ENCODE data around the gene ITPR1.
A peak's percentile ranks its signal among the peaks of the same experiment; 100 is the strongest.

ITPR1 gene

DNA sequence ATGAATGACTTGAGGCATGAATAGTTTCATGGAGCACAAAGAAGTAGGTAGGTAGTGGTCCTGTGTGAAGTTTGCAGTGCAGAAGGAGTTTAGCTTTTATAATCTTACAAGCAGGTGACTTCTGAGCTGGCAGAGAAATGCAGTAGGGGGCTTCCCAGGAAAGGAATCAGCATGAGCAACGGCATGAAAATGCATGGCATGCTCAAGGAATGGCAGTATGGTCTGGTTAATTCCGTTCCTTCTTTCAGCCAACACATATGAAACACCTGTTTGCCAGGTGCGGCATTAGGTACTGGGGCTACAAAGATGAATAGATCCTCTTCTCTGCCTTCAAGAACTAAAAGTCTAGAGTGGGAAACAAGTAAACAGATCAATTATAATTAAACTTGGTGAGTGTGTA lies 348.1 kb downstream of the ITPR1 start:
- DNase-seq: no peak

DNA sequence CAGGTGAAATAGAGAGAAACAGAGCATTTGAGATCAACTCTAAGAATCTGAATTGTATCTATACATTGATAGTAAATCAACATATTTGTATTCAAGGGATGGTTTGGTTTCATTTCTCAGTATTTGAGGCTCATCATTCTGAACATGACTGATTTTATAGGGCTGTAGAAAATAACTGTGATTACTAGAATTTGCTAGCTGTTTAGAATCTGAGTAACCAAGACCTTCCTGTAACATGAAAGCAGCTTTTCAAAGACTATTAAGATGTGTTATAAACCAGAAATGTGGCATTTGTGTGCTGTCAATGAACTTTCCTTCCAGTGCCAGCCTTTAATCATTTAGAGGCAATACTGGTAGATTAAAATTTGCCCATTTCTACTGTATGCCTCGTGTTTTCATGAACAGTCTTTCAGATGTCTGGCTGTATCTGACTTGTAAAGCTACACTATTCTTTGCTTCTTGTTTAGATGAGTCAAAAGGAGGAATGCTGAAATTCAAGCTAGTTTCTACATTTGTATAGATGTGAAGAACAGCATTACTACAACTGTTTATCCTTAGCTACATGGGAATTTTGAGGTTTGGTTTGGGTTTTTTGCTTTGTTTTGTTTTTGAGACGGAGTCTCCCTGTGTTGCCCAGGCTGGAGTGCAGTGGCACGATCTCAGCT lies 348.8 kb downstream of the ITPR1 start:
- no peak for DNase-seq

DNA sequence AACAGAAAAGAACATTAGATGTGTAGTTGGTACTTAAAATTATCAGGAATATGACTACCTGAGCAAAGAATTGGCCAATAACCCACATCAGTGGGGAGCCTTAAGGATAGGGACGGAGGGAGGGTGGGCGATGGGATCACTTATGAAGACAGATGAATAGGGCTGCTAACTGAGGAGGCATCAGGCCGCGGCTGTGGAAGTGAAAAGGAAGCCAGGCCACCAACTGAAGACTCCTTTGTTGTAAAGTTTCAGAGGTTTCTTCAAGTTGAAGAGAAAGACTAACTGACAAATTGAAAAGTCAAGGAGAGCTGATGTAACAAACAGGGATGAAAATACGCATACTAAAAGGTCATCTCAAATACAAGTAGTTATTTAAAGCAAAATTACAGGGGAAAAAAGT lies 350.5 kb downstream of the ITPR1 start:
- DNase-seq: no peak

DNA sequence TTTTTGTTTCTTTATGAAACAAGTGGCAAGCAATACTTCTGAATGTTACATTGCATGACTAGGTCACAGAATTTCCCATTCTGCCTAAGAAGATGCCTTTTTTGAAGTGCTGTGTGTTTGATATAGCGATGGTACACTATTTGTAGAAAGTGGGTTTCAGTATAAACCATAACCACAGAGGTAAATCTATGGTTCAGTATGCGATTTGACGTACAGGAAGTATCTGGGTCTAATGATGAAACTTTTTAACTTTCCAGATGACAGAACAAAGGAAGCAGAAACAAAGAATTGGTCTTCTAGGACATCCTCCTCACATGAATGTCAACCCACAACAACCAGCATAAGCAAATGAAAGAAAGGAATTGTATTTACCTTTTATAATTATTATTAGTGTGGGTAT lies 352.7 kb downstream of the ITPR1 start:
- DNase-seq: no peak

DNA sequence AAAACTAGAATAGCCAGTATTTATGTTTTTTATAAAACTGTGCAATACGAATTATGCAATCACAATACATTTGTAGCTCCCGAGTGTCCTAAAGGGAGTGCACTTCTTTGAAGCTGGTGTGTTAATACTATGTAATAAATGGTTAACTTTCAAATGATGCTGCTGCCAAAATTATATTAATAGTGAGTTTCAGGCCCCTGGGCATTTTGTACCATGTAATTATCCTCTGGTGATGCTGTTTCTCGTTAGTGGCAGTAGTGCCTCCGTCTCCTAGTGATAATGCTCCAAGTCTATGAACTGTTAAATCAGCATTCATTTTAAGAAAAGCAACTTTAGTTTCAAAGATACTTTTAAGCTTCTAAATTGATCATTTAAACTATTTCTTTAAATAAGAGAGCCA lies 353.4 kb downstream of the ITPR1 start:
- no peak for DNase-seq

DNA sequence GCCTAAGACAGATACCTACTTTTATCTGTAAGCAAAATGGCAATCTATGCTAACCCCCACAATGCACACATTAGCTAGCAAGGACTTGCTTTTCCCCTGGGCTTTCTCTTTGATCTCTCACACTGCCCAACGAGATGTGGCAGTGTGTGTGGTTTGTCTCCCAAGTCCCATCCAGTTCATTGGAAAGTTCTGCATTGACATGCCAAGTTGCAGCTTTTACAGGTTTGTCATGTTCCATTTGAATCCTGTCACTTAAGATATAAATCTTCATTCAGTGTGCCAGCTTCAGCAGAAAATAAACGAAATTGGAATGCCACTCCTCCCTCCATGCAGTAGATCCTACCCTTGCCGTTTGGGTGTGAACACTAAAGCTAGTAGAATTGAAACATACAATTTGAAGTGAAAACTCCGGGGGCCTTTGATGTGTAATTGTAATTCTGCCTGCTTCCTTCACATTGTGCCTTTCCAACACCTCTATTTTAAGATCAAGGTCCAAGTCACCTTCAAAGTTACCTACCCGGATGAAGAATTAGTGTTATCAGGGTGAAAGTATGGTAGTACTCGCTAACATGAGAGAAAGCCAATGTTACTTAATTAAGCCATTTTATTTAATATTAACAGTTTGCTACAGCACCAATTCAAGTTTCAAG lies 355.2 kb downstream of the ITPR1 start:
- peak; percentile 51 for DNase-seq

DNA sequence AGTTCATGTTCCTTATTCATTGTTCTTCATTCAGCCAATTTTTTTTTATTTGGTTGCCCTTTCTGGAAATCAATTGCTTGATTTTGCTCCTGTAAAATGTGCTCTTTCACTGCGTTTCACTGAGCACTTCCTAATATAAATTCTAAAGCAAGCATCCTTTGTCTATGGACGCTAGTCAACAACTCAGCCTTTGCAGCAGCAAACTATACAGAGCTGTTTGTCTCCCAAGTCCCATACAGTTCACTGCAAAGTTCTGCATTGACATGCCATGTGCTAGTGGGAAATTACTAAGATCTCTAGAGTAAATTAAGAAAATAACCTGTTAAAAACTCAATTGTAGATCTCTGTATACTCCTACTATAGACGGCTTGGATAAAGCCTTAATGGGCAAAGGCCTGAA lies 356.0 kb downstream of the ITPR1 start:
- no peak for DNase-seq

DNA sequence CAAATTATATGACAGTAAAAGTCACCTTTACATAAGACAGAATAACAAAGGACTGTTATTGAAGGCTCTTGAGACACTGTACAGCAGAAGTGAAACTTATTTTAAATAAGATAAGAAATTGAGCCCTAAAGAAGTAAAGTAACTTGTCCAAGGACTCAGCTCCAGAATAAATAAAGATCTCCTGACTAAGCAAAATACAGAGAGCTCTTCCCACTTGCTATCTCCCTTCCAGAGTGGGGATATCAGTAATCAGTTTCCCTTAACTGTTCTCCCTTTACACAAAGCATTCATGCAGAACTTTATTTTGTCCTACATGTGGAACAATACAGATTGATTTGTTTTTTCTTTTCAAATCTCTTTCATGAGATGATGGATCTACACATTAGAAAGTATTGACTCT lies 356.6 kb downstream of the ITPR1 start:
- no peak for DNase-seq

DNA sequence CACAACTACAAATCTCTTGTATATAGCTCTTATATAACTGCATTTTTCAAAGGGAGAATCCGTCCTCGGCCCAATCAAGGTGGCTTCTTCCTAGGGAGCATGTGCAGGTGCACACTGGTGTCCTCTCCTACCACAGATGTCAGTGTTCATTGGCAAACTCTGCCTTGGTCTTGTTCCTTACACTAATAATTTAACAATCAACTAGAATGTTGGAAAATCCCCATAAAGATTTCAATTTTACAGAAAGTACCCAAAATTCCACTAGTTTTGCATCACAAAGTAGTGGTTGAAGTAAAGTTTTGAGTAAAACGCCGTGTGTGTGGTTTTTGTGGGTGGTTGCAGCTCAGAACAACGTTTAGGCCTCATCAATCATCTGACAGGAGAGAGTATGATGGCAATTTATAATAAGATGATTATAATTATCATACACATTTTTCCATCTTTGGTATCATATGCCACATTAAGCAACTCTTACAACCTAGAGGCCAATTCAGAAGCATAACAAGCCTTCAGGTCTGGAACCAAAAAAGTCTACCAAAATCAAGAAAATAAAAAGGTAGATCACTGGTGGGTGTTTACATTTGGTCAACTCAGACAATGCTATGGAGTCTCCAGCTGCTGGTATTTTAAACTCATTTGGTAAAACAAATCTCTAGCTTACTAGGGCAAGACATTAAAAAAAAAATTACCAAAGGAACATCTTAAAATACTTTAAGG lies 357.2 kb downstream of the ITPR1 start:
- DNase-seq: no peak

DNA sequence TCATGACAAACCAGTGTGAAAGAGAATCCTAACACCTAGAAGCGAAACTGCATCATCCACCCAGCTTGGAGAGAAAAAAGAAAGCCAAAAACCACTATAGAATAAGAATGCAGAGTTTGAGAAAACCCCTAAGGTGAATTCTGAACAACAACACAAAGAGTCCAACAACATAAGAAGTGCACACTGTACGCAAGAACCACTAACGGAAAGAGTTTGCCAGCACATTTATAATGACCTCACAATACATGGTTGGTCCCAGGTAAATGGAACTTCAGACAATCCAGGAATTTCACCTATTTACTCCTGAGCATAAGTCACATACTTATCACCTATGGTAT lies 357.7 kb downstream of the ITPR1 start:
- DNase-seq: no peak

DNA sequence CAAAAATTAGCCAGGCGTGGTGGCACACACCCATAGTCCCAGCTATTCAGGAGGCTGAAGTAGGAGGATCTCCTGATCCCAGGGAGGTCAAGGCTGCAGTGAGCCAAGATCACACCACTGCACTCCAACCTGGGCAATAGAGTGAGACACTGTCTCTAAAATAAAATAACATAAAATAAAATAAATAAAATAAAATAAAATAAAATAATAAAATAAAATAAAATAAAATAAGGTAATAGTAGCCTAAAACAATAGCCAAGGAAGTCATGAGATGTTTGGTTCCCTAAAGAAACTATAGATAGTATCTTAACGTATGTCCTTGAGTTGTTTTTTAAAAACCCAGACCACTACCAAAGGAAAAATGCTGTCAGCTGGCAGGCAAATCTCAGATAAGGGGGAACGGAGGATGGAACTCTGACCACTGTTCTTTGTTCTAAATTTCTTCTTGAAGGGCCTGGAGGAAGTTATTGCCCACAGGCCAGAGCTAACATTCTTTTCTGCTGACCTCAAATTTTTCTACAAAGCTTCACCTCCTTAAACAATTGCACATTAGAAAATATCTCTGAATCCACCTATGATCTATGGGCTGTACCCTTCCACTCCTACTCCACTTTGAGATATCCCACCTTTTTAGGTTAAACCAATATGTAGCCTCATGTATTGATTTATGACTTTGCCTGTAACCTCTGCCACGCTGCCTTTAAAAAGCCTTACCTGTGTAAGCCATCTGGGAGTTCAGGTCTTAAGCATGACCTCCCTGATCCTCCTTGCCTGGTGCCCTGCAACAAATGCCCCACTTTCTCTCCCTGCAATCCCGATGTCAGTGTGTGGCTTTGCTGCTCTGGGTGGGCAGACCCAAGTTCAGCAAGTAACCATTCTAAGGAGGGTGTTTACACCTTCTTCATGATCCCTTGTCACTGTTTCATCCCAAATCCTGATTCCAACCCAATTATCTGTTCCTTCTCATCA lies 359.9 kb downstream of the ITPR1 start:
- no peak for DNase-seq

DNA sequence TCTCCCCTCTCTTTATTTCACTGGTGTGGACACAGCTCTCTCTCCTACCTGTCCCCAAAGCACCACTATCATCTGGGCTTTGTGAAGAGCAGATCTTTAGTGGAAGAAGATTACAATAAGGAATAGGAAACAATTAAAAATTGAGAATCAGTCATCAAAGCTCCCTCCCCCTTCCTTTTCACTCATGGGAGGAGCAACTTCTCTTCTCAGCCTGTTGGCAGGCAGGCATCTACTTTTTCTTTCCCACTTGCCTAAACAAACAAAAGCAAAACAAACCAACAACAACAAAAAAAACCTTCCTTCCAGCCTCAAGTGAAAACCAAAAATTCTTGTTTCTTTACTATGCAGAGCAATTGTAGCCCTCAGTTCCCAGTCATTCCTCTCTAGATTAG lies 360.6 kb downstream of the ITPR1 start:
- DNase-seq: no peak

DNA sequence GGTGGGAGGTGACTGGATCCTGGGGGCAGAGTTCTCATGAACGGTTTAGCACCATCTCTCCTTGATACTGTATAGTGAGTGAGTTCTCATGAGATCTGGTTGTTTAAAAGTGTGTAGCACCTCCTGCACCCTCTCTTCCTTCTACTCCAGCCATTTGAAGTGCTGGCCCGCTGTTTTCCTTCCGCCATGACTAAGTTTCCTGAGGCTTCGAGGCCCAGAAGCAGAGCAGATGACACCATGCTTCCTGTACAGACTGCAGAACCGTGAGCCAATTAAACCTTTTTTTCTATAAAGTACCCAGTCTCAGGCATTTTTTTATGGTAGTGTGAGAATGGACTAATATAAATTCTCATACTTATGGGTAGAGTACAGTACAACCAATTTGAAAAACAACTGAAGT lies 362.5 kb downstream of the ITPR1 start:
- DNase-seq: no peak

DNA sequence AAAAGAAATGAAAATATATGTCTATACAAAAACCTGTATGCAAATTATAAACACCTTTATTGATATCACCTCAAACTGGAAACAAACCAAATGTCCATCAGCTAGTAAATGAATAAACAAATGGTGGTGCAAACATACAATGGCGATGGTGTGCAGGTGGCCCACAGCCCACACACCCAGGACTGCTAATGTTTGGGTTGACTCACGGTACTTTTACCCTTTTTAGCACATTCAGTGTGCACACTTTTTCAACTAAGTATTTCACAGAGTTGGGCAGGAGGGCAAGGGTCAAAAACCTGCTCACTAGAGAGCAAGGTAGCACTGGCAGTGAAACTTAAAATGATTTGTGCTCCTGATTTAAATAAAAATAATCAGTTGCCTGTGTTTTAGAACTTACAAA lies 363.0 kb downstream of the ITPR1 start:
- DNase-seq: no peak

DNA sequence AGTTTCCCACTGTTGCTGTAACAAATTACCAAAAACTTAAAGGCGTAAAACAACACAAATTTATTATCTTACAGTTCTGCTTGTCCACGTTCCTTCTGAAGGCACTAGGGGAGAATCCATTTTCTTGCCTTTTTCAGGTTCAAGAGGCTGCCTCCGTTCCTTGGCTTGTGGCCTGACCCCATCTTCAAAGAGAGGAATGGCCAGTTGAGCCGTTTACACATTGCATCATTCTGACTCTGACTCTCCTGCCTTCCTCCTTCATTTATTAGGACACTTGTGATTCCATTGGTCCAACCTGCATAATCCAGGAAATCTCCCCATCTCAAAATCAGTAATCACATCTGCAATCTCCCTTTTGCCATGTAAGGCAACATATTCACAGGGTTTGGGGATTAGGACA lies 363.4 kb downstream of the ITPR1 start:
- DNase-seq: no peak

DNA sequence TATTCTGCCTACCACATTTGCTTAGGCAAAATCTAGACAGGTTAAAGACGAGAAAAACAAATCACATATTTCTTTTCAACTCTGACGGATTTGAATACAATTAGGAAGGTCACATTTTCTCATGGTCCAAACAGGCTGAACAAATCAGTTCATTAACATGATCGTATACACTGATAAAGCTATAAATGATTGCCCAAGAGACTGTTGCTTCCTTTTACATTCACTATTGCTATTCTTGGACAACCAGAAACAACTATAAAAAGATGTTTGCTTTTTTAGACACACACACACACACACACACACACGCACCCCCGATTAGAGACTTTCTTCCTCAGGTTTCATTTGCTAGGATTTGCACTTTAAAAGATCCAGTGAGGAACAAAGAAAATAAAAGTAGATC lies 363.8 kb downstream of the ITPR1 start:
- no peak for DNase-seq

DNA sequence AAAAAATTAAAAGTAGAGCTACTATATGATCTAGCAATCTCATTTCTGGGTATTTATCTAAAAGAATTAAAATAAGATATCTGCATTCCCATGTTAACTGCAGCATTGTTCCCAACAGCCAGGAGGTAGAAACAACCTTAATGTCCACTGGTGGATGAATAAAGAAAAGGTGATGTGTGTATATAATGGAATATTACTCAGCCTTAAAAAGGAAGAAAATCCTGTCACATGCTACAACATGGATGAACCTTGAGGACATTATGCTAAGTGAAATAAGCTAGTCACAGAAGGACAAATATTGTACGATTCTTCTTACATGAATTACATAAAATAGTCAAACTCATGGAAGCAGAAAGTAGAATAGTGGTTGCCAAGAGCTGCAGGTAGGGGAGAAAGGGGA lies 366.6 kb downstream of the ITPR1 start:
- DNase-seq: no peak

DNA sequence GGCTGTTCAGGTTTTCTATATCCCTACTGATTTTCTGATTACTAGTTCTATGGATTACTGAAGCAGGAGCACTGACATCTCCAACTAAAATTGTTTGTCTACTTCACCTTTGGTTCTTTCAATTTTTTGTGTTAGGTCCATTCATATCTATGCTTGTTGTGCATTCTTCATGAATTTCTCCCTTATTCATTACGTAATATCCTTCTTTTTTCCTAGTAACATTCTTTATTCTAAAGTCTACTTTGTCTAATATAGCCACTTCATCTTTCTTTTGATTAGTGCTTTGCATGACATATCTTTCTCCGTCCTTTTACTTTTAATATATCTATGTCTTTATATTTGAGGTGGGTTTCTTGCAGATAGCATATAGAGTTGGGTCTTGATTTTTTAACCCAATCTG lies 369.8 kb downstream of the ITPR1 start:
- DNase-seq: no peak

DNA sequence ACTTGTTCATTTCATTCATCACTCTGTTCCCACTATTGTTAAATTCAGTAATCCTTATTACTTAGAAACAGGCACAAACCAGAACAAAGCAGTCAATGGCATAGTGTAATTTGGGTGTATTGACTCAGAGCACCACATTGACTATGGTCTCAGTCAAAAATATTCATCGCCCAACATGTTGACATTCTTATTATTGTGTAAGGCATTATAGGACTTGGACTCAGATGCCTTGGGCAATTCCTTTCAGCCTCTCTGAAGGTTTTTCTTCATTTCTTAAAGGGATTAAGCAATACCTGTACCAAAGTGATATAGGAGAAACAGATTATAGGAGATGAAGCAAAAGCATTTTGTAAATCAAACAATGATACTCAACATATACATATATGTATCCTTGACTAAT lies 371.4 kb downstream of the ITPR1 start:
- no peak for DNase-seq

DNA sequence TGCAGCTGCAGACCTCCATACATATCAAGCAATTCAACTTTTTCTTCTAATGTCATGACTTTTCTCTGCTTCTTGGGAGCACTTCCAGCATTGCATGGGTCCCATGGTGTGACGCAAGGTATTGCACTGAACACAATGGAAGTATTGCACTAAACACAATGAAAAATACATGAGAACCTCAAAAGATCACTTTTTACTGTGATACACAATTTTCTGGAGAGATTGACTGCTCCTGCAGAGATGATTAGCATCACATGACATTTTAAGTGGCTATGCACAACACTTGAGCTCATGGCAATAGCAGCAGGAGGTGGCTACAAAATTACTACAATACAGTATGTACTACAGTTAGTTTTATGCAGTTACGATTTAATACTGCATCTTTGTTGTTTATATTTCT lies 372.6 kb downstream of the ITPR1 start:
- no peak for DNase-seq

DNA sequence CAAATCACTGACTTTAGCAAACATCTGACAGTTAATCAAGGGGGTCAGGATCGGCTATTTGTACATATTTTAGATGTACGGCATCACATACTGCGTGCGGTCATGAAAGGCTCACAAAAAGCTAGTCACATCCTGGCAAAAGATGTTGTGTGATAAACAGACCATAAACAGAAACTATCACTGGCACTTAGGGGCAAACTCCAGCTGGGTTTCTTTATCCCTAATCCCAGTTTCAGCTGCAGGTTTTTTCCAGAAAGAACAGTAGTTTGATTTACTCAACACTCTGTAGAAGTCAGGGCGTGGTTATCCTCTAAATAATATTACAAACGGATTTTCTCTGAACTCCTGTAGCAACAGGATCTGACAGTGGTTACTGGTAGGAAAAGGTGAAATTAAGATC lies 373.7 kb downstream of the ITPR1 start:
- DNase-seq: peak; percentile 30

DNA sequence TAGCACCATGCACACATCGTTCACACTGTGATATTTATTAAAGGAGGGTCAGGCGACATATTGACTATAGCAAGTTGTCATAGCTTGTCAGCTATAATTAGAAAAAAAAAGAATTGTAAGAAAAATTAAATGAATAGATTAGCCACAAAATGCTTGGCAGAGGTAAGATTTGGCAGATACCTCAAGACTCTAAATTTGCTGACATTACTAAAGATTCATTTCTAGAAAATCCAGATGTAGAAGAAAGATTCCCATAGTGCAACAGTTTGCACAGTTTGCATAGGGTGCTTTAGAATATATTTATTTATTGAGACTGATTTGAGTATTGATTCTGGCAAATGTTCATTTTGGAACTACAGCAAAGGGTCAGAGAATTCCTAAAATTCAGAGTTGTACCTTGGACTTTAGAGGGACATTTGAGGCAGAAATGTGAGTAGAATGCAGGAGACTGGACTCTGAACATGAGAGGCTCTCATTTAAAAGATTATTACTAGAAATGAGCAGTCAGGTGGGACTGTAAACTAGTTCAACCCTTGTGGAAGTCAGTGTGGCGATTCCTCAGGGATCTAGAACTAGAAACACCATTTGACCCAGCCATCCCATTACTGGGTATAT lies 384.1 kb downstream of the ITPR1 start:
- DNase-seq: no peak

DNA sequence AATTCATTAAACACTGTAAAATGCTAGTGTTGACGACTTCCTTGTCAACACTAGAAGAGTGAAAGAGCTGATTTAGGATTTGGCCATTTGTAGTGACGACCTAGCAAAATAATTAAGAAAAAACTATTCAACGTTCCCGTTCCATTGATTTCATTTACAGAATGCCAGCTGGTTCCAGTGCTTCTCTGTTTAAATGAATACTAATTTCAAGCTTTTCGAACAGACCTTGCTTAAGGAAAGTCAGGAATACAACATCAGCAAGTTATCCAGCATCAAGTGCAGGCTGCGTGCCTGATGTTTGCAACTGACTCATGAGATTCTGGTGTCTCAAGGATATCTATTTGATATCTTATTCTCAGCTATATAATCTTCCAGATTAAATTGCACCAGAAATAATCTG lies 387.7 kb downstream of the ITPR1 start:
- DNase-seq: no peak
